Glutamatergic neuron (in vitro differentiated cells): ENCODE data around the gene RAB20. TPM values are rescaled to one million over a fixed set of nuclear protein-coding genes. Genes with fewer than 3 reads are reported as not detected.
"Not testable (repeated sequence)": the region's sequence is repeated elsewhere in the genome, so short reads cannot be mapped to it uniquely, and the experiment has no call there.

Source experiments
- DNase-seq: peaks from one replicate; pipeline ENCODE4 v3.0.0; 2022
- H3K27ac Mint-ChIP-seq: one replicate; pipeline ENCODE4 v1.8.0; 2020; ENCODE audit warnings: mild to moderate bottlenecking, mixed read lengths, inconsistent platforms; ENCODE audit not compliant: unreplicated experiment
- H3K27me3 Mint-ChIP-seq: one replicate; pipeline ENCODE4 v1.8.0; 2020; ENCODE audit warnings: mild to moderate bottlenecking, moderate library complexity, mixed read lengths, inconsistent platforms; ENCODE audit not compliant: unreplicated experiment
- H3K36me3 Mint-ChIP-seq: one replicate; pipeline ENCODE4 v1.8.0; 2020; ENCODE audit warnings: mild to moderate bottlenecking, mixed read lengths, inconsistent platforms; ENCODE audit not compliant: unreplicated experiment
- H3K4me1 Mint-ChIP-seq: one replicate; pipeline ENCODE4 v1.8.0; 2020; ENCODE audit warnings: mild to moderate bottlenecking, low read depth, mixed read lengths, inconsistent platforms; ENCODE audit not compliant: unreplicated experiment
- H3K4me3 Mint-ChIP-seq: one replicate; pipeline ENCODE4 v1.8.0; 2020; ENCODE audit warnings: mild to moderate bottlenecking, mixed read lengths, inconsistent platforms; ENCODE audit not compliant: unreplicated experiment
- H3K9me3 Mint-ChIP-seq: one replicate; pipeline ENCODE4 v1.8.0; 2020; ENCODE audit warnings: mild to moderate bottlenecking, moderate library complexity, mixed read lengths, inconsistent platforms; ENCODE audit not compliant: unreplicated experiment
- CTCF ChIP-seq: fragments of 200-600 bp; sonication (generic); IDR thresholded peaks from one replicate; pipeline ENCODE4 v1.5.0; 2021; ENCODE audit not compliant: partially characterized antibody, unreplicated experiment
- total RNA-seq: library from RNA; stranded (reverse); fragmentation: NEBNext Ultra II Directional; extraction: Animal tissue kit (Norgen Biotek cat#: 25700); gene quantifications from one replicate; pipeline ENCODE4 v1.2.1, GENCODE V29; 2021; ENCODE audit not compliant: unreplicated experiment

Gene RAB20
- total RNA-seq, 1 donor from 2014 or later, result 1.7 TPM

- peak overlapping the region; percentile 46 for H3K4me3 Mint-ChIP-seq
These were observed 63.2 kb downstream of the RAB20 start for GRCh38 chr13:110498327-110498726.

GRCh38 chr13:110497896-110498295, 63.6 kb downstream of the RAB20 start:
- DNase-seq, H3K9me3 Mint-ChIP-seq, H3K27me3 Mint-ChIP-seq: not testable (repeated sequence)
- peaks cover 12% of the 10 kb centered on the region for H3K36me3 Mint-ChIP-seq
- peak overlapping the region; percentile 66 for H3K27ac Mint-ChIP-seq
- peak overlapping the region; percentile 46 for H3K4me3 Mint-ChIP-seq
- peaks cover 25% of the 10 kb centered on the region for H3K4me1 Mint-ChIP-seq

More at GRCh38 chr13:110498327-110498726, 63.2 kb downstream of the RAB20 start:
- peaks cover 12% of the 10 kb centered on the region for H3K36me3 Mint-ChIP-seq
- no peak for DNase-seq
- no peak for TF ChIP-seq CTCF
- peak overlapping the region; percentile 66 for H3K27ac Mint-ChIP-seq
- peaks cover 6% of the 10 kb centered on the region for H3K9me3 Mint-ChIP-seq
- peaks cover 6% of the 10 kb centered on the region for H3K27me3 Mint-ChIP-seq
- peaks cover 25% of the 10 kb centered on the region for H3K4me1 Mint-ChIP-seq

GRCh38 chr13:110497003-110497402, 64.5 kb downstream of the RAB20 start:
- Mint-ChIP-seq H3K36me3 (peaks cover 12% of the 10 kb centered on the region), H3K27me3 (peaks cover 6% of the 10 kb centered on the region), H3K4me3 (no peak overlapping the region), H3K27ac (no peak overlapping the region), H3K4me1 (peaks cover 25% of the 10 kb centered on the region), H3K9me3 (peaks cover 6% of the 10 kb centered on the region)
- no peak for TF ChIP-seq CTCF
- no peak for DNase-seq

GRCh38 chr13:110496281-110496680, 65.2 kb downstream of the RAB20 start:
- peaks cover 12% of the 10 kb centered on the region for H3K36me3 Mint-ChIP-seq
- peaks cover 6% of the 10 kb centered on the region for H3K27me3 Mint-ChIP-seq
- DNase-seq, result no peak
- peaks cover 6% of the 10 kb centered on the region for H3K9me3 Mint-ChIP-seq
- peaks cover 23% of the 10 kb centered on the region for H3K4me1 Mint-ChIP-seq
- no peak for TF ChIP-seq CTCF
- no peak overlapping the region for H3K4me3 Mint-ChIP-seq
- no peak overlapping the region for H3K27ac Mint-ChIP-seq

- no peak for TF ChIP-seq CTCF
- Mint-ChIP-seq H3K9me3 (peaks cover 6% of the 10 kb centered on the region), H3K27ac (no peak overlapping the region), H3K36me3 (peaks cover 12% of the 10 kb centered on the region), H3K4me3 (no peak overlapping the region), H3K4me1 (peaks cover 21% of the 10 kb centered on the region), H3K27me3 (peaks cover 6% of the 10 kb centered on the region)
- no peak for DNase-seq
These were observed 65.6 kb downstream of the RAB20 start for GRCh38 chr13:110495881-110496280.
